CD4-positive, alpha-beta T cell treated with Interleukin-17A for 1 hour (primary cell): ENCODE measurements around the gene SHC3.
"Not testable (repeated sequence)": the region's sequence is repeated elsewhere in the genome, so short reads cannot be mapped to it uniquely, and the experiment has no call there.

Source experiments
- DNase-seq: peaks from one replicate; pipeline ENCODE4 v3.0.0-alpha.2; 2020

Gene SHC3

DNA sequence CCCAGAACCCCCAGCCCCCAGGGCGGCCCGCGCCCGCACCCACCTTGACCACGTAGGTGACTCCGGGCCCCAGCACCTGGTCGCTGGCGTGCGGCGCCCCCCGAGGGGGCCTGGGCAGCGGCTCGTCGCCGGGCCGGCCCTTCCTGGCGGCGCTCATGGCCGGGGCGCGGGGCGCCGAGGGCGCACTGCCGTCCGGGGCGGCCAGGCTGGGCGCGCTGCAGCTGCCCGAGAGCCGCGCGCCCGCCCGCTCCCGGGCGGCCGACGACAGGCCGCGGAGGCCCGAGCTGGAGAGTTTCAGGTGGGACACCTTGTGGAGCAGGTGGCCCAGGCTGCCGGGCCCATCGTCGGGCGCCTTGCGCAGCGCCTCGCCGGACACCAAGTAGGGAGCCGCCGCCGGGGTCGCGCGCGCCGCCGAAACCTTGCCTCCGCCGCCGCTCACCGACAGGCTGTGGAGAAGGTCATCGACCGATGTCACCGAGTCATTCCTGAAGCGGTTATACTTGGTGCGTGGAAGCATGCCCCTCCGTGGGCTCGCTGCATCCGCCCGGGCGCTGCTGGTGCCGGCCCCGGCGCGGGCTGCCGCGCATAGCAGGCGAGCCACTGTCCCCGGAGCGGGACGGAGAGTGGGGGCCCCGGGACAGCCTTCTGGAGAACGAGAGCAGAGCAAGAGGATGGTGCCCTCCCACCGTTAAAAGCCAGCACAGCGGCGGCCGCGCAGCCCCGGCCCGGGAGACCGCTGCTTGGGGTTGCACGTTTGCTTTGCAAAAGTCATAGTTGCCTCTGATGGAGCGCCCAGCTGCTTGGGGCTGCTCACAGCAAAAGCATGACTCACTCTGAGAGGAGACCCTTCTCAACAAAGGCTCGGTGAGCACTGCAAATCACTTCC is at the start of gene SHC3:
SHC3 (minus strand) TSS at position 875 of the 886 bp plus-strand sequence; CDS start at position 517, 358 bp downstream.
- DNase-seq = no peak

DNA sequence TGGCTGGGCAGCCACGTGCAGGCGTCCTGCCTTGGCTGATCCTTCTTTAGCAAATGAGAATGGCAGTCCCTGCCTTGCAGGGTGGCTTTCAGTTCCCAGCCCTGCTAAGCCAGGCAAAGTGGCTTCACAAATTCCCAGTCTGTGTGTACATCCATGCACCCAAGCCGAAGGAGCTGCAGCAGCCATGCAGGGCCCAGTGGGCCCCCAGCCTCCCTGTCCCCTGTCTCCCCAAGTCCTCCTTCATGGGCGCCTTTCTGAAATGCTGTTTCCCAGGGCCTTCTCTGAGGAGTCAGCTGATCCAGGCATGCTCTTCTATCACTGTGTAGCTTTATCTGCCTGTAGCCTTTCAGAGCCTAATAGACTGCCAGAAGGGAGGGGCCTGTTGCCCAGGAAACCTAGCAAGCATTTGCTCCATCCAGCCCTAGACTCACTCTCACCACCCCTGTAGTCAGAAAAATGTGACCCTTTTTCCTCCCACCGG is 47.4 kb upstream of the SHC3 start:
- no peak for DNase-seq

DNA sequence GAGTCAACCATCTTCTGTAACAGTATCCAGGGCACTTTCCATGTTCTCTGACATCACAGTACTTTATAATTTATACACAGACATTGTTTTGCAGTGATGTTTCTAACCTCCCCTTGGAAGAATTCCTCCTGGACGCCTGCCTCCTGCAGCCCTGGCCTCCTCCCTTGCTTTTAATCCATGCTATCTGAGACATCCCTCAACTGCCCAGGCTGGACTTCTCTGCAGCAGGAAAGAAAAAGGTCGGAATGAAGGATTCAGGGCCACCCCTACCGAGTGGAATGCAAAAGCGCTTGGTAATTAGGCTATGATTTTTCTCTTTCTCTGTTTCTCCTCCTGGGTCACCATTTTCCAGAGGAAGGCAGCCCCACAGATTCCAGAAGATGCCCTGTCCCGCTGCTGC is 47.0 kb upstream of the SHC3 start:
- no peak for DNase-seq

DNA sequence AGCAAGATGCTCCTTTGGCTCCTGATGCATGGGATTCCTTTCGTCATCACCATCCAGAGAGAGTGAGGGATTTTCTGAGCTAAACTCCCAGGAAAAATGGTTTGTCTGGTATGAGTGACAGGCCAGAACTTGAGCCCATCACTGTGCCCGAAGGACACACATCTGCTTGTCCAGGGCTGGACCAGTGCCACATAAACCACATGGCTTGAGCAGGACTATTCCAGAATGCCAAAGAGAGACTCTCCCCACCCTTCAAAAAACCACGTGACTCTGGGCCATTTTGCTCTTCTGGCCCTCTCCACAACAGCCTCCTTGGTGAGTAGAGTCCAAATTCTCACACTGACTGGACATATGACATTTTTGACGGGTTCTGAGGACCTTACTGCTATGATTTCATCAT is 46.4 kb upstream of the SHC3 start:
- no peak for DNase-seq

- no peak for DNase-seq
These were observed 46.0 kb upstream of the SHC3 start for GRCh38 chr9:89224633-89225032.

GRCh38 chr9:89223396-89223977 is 44.9 kb upstream of the SHC3 start:
- DNase-seq = no peak

- no peak for DNase-seq
These were observed 41.0 kb upstream of the SHC3 start for GRCh38 chr9:89219637-89220036.

DNA sequence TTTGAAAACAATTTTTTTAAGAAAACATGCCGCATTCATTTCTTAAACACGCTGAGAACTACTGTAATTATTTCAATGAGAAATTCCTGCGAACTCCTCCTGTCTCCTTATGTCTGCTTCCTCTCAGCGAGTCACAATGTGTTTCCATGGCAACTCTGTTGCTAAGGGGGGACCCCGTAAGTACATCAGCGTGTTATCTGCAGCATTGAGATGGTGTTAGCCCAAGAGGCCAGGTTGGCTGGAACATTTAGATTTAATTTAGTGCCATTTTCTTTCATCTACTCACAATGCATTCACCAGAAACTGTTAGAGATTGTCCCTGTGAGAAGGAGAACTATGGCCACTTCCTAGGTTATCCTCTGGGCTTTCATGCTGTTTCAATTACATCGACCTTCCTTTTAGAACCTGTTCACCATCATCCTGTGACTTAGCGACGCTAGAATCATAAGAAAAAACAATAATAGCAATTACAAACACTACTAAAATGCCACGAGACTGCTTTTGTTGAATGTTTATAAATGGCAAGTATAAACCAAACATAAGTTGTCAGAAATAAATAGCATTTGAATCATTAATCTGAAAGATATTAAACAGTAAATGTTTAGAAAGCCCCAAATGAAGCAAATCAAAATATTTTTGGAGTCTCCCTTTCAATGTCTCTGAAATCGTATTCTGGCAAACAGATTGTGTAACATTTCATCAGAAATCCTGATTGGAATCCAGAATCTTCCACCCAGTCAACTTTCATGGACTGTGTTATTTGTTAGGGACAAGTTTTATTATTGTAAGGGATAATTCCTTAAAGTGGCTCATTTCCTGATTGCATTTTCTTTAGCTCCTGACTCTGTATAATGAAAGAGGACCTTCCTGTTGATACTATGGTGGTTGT is 39.7 kb upstream of the SHC3 start:
- no peak for DNase-seq

DNA sequence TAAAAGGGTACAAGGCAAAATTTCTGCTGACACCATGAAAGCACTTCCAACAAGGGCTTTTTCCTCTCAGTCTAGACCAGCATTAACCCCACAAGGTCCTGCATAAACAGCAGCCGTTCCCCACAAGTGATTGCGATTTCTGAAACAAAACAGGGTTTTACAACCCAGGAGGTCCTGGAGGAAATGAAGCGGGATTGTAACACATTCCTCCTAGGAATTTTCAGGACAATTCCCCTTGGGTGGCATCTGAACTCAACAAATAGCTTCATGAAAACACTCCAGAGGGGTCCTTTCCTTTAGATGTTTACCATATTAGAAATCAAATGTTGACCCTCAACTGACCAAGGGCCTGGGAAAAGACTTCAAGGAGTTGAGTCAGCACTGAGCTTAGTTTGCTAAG is 36.7 kb upstream of the SHC3 start:
- no peak for DNase-seq

DNA sequence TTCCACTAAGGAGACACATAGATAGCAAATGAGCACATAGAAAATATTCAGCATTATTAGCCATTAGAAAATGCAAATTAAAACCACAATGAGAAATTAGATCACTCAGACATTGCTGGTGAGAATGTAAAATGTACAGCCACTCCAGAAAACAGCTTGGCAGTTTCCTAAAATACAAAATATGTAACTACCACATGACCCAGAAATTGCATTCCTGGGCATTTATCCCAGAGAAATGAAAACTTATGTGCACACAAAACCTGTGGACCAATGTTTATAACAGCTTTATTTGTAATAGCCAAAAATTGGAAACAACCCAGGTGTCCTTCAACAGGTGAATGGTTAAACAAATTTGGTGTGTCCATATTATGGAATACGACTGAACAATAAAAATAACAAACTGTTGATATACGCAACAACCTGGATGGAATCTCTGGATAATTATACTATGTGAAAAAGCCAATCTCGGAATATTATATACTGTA is 34.8 kb upstream of the SHC3 start:
- no peak for DNase-seq

DNA sequence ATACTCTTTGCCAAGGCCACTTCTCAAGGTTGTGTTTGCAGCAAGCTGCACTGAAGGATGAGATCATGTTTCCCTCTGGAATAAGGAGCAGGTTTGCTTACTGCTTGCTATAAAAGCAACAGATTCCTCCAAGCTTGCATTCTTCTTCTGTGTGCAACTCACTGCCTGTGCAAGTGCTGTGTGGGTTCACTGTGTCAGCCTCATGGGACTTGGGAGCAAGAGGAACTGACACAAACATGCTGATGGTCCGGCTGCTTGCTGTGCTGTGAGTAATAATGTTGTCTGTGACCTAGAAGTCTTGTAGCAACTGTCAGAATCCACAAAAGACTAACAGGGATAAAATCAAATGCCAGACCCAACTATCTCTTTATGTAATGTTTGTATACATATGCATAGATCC is 33.6 kb upstream of the SHC3 start:
- no peak for DNase-seq

GRCh38 chr9:89209311-89209710 is 30.7 kb upstream of the SHC3 start:
- DNase-seq = not testable (repeated sequence)

DNA sequence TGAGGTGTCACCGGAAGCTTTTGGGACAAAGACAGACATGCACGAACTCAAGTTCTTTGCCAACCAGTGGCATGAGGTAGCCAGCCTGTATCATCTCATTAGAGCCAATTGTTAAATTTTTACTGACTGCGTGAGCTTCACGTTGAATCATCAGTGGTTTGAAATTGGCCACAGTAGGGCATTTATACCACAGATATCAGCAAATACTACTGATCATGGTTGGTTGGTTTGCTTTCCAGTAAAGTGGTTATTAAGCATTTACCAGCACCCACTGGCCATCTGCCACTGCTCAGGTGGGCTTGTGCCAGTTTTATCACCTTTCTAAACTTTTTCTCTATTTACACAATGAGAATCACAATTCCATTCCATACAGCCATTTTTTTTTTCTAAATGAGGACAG is 28.4 kb upstream of the SHC3 start:
- no peak for DNase-seq

GRCh38 chr9:89204801-89205200 is 26.2 kb upstream of the SHC3 start:
- no peak for DNase-seq

DNA sequence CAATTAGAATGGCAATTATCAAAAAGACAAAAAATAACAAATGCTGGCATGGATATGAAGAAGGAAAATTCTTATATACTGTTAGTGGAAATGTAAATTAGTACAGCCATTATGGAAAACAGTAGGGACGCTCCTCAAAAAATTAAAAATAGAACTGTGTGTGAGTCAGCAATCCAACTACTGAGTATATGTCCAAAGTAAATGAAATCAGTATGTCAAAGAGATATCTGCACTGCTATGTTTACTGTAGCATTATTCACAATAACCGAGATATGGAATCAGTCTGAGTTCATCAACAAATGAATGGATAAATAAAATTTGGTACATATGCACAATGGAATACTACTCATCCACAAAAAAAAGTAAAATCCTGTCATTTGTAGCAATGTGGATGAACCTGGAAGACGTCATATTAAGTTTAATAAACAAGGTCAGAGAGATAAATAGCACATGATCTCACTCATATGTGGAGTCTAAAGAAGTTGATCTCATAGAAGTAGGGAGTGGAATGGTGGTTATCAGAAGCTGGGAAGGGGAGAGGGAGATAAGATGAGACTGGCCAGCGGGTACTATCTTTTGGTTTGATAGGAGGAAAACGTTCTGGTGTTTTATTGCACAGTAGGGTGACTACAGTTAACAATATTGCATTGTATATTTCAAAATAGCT is 16.6 kb upstream of the SHC3 start:
- no peak for DNase-seq

- no peak for DNase-seq
These were observed 16.0 kb upstream of the SHC3 start for GRCh38 chr9:89194421-89195130.

DNA sequence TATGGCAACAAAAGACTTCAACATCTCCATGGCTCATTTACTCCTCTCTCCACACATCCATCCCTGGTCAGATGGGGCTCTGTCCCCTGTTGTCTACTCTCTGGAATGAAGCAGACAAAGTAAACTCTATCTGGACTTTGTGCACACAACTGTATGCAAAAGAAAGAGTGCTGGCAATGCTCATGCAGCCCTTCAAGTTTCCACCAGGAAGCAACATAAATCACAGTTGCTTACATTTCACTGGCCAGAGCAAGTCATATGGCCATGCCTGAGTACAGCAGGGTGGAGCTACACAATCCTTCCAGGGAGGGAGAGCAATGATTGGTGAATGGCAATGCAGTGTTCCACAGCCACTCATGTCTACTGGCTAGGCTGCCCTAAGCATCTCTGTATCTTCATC is 12.4 kb upstream of the SHC3 start:
- DNase-seq = no peak

GRCh38 chr9:89189215-89189614 is 10.6 kb upstream of the SHC3 start:
- no peak for DNase-seq

GRCh38 chr9:89187950-89188349 is 9.3 kb upstream of the SHC3 start:
- no peak for DNase-seq

DNA sequence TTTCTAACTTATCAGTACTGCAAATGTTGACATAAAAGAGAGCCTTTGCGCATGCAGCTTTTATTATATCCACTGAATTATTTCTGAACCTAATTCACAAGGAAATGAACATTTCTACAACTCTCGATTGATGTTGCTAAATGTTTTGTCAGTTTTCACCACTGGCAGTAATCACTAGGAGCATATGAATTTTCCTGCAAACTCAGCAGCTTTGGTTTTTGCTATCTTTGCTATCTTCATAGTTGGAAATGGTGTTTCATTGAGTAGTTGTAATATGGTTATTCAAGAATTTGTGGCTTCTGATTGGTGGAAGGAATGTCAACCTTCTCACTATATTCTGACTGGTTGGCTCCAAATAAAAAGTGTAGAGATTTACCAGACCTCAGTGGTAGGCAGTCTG is 8.9 kb upstream of the SHC3 start:
- DNase-seq = no peak

- no peak for DNase-seq
These were observed 8.3 kb upstream of the SHC3 start for GRCh38 chr9:89186960-89187359.

- no peak for DNase-seq
These were observed 7.4 kb upstream of the SHC3 start for GRCh38 chr9:89185980-89186379.
